Karpas-422 (cell line): Measurements from ENCODE around the gene FAM120AOS. TPM values are rescaled to one million over a fixed set of nuclear protein-coding genes. Genes with fewer than 3 reads are reported as not detected.
A peak's percentile ranks its signal among the peaks of the same experiment; 100 is the strongest.

Experiments used
- DNase-seq: peaks from one replicate; pipeline ENCODE4 v3.0.0-alpha.2; 2015
- H2AFZ ChIP-seq: fragments of 200-600 bp; sonication (generic); 2 replicates; pipeline ENCODE4 v1.6.1; 2014; ENCODE audit warnings: antibody characterized with exemption, low read length, mixed read lengths
- H3K27ac ChIP-seq: fragments of 200-600 bp; sonication (generic); 2 replicates; pipeline ENCODE4 v1.5.1; 2014; ENCODE audit warnings: mild to moderate bottlenecking, low read length, moderate library complexity
- H3K27me3 ChIP-seq: fragments of 200-600 bp; sonication (generic); 2 replicates; pipeline ENCODE4 v1.6.1; 2014; ENCODE audit warnings: low read length, mixed read lengths
- H3K36me3 ChIP-seq: fragments of 200-600 bp; sonication (generic); 2 replicates; pipeline ENCODE4 v1.6.1; 2014; ENCODE audit warnings: low read length, mixed read lengths; ENCODE audit not compliant: insufficient read depth
- H3K4me1 ChIP-seq: fragments of 200-600 bp; sonication (generic); 2 replicates; pipeline ENCODE4 v1.6.1; 2014; ENCODE audit warnings: mild to moderate bottlenecking, low read length, mixed read lengths
- H3K4me2 ChIP-seq: fragments of 200-600 bp; sonication (generic); 2 replicates; pipeline ENCODE4 v1.6.1; 2014; ENCODE audit warnings: low read length, low read depth, mild to moderate bottlenecking; ENCODE audit not compliant: poor library complexity, severe bottlenecking
- H3K4me3 ChIP-seq: fragments of 200-600 bp; sonication (generic); 2 replicates; pipeline ENCODE4 v1.5.1; 2014; ENCODE audit warnings: mild to moderate bottlenecking, antibody characterized with exemption, low read length, mixed read lengths
- H3K79me2 ChIP-seq: fragments of 200-600 bp; sonication (generic); 2 replicates; pipeline ENCODE4 v1.6.1; 2014; ENCODE audit warnings: mild to moderate bottlenecking, low read length, mixed read lengths
- H3K9ac ChIP-seq: fragments of 200-600 bp; sonication (generic); 2 replicates; pipeline ENCODE4 v1.6.0; 2014; ENCODE audit warnings: low read length
- H3K9me2 ChIP-seq: fragments of 200-600 bp; sonication (generic), shearing (Covaris generic); replicated peaks from 2 replicates; pipeline ENCODE4 v1.6.0; 2014; ENCODE audit warnings: mild to moderate bottlenecking, low read length, moderate library complexity; ENCODE audit not compliant: insufficient read depth
- H3K9me3 ChIP-seq: fragments of 300-700, 200-600 bp; sonication (generic); 2 replicates; pipeline ENCODE4 v1.6.1; 2014; ENCODE audit warnings: low read length, mixed read lengths
- H4K20me1 ChIP-seq: fragments of 200-600 bp; sonication (generic); 2 replicates; pipeline ENCODE4 v1.6.1; 2014; ENCODE audit warnings: mild to moderate bottlenecking, antibody characterized with exemption, low read length, low read depth; ENCODE audit not compliant: insufficient read depth
- total RNA-seq: library from RNA; depleted of rRNA; stranded (reverse); fragments of >200 nt; shearing (Covaris generic); gene quantifications from 2 replicates; pipeline ENCODE4 v1.2.3, GENCODE V29; 2014; ENCODE audit warnings: low replicate concordance

The FAM120AOS gene
- total RNA-seq, 1 experiment from 2014 or later, result 47.1 TPM

GRCh38 chr9:93488244-93488643 lies 34.9 kb upstream of the FAM120AOS start:
- no peaks in the 10 kb centered on the region for H3K9me2 ChIP-seq
- DNase-seq, result no peak
- peaks cover 22% of the 10 kb centered on the region for H3K36me3 ChIP-seq
- H3K27ac ChIP-seq, result no peak overlapping the region
- no peaks in the 10 kb centered on the region for H3K27me3 ChIP-seq
- no peak overlapping the region for H2AFZ ChIP-seq
- H3K9me3 ChIP-seq, result no peaks in the 10 kb centered on the region
- no peak overlapping the region for H3K4me3 ChIP-seq
- H3K4me1 ChIP-seq, result peaks cover 32% of the 10 kb centered on the region
- peaks cover 98% of the 10 kb centered on the region for H3K79me2 ChIP-seq
- peaks cover 8% of the 10 kb centered on the region; the same call in 1 of the 2 replicates for H4K20me1 ChIP-seq
- no peak overlapping the region for H3K9ac ChIP-seq
- H3K4me2 ChIP-seq, result no peak overlapping the region

- peaks cover 18% of the 10 kb centered on the region for H3K36me3 ChIP-seq
- no peak overlapping the region for H3K4me3 ChIP-seq
- H3K27me3 ChIP-seq, result no peaks in the 10 kb centered on the region
- peaks cover 32% of the 10 kb centered on the region for H3K4me1 ChIP-seq
- no peak overlapping the region for H3K4me2 ChIP-seq
- H4K20me1 ChIP-seq, result peaks cover 8% of the 10 kb centered on the region; the same call in 1 of the 2 replicates
- H3K9ac ChIP-seq, result no peak overlapping the region
- no peak for DNase-seq
- H3K9me3 ChIP-seq, result no peaks in the 10 kb centered on the region
- H3K27ac ChIP-seq, result peak overlapping the region; percentile 36; the same call in 1 of the 2 replicates
- H2AFZ ChIP-seq, result no peak overlapping the region
- peaks cover 99% of the 10 kb centered on the region for H3K79me2 ChIP-seq
- no peaks in the 10 kb centered on the region for H3K9me2 ChIP-seq
These were observed 32.9 kb upstream of the FAM120AOS start for GRCh38 chr9:93486268-93486667.

- Histone ChIP-seq H3K9me3 (no peaks in the 10 kb centered on the region), H3K79me2 (peaks cover 99% of the 10 kb centered on the region), H3K9me2 (no peaks in the 10 kb centered on the region), H3K4me3 (no peak overlapping the region), H4K20me1 (peaks cover 6% of the 10 kb centered on the region; the same call in 1 of the 2 replicates), H3K9ac (no peak overlapping the region), H2AFZ (no peak overlapping the region), H3K27me3 (no peaks in the 10 kb centered on the region), H3K4me1 (peaks cover 13% of the 10 kb centered on the region), H3K27ac (no peak overlapping the region), H3K4me2 (no peak overlapping the region), H3K36me3 (peaks cover 25% of the 10 kb centered on the region)
- no peak for DNase-seq
These were observed 30.1 kb upstream of the FAM120AOS start for GRCh38 chr9:93483497-93483896.

GRCh38 chr9:93480728-93481324 lies 27.4 kb upstream of the FAM120AOS start:
- Histone ChIP-seq H3K36me3 (peaks cover 36% of the 10 kb centered on the region), H3K79me2 (peaks cover 98% of the 10 kb centered on the region), H3K4me2 (no peak overlapping the region)

GRCh38 chr9:93480262-93480661 lies 26.9 kb upstream of the FAM120AOS start:
- H4K20me1 ChIP-seq, result peaks cover 6% of the 10 kb centered on the region; the same call in 1 of the 2 replicates

More at GRCh38 chr9:93480728-93481324, 27.4 kb upstream of the FAM120AOS start:
- Histone ChIP-seq H4K20me1 (peaks cover 6% of the 10 kb centered on the region; the same call in 1 of the 2 replicates), H3K27ac (no peak overlapping the region), H3K4me3 (no peak overlapping the region), H3K9me3 (no peaks in the 10 kb centered on the region), H2AFZ (no peak overlapping the region), H3K9me2 (no peaks in the 10 kb centered on the region), H3K27me3 (no peaks in the 10 kb centered on the region), H3K4me1 (0 out of 2 replicates have a peak, but pooled peaks cover 3% of the 10 kb centered on the region), H3K9ac (no peak overlapping the region)
- no peak for DNase-seq

GRCh38 chr9:93479726-93480125 lies 26.3 kb upstream of the FAM120AOS start:
- no peaks in the 10 kb centered on the region for H3K9me3 ChIP-seq
- H3K9me2 ChIP-seq, result no peaks in the 10 kb centered on the region
- H3K4me1 ChIP-seq, result no peaks in the 10 kb centered on the region
- H3K79me2 ChIP-seq, result peaks cover 98% of the 10 kb centered on the region
- H4K20me1 ChIP-seq, result peaks cover 6% of the 10 kb centered on the region; the same call in 1 of the 2 replicates
- DNase-seq, result no peak
- H3K4me2 ChIP-seq, result no peak overlapping the region
- H3K9ac ChIP-seq, result no peak overlapping the region
- H3K36me3 ChIP-seq, result peaks cover 33% of the 10 kb centered on the region
- H3K4me3 ChIP-seq, result no peak overlapping the region
- H3K27me3 ChIP-seq, result no peaks in the 10 kb centered on the region
- no peak overlapping the region for H3K27ac ChIP-seq
- no peak overlapping the region for H2AFZ ChIP-seq

More at GRCh38 chr9:93480262-93480661, 26.9 kb upstream of the FAM120AOS start:
- Histone ChIP-seq H3K9ac (no peak overlapping the region), H3K4me2 (no peak overlapping the region), H3K9me3 (no peaks in the 10 kb centered on the region), H3K27me3 (no peaks in the 10 kb centered on the region), H3K36me3 (peaks cover 38% of the 10 kb centered on the region), H2AFZ (no peak overlapping the region), H3K79me2 (peaks cover 98% of the 10 kb centered on the region), H3K27ac (no peak overlapping the region), H3K4me3 (no peak overlapping the region), H3K4me1 (no peaks in the 10 kb centered on the region), H3K9me2 (no peaks in the 10 kb centered on the region)
- DNase-seq, result no peak

- Histone ChIP-seq H3K4me1 (no peaks in the 10 kb centered on the region), H4K20me1 (peaks cover 6% of the 10 kb centered on the region; the same call in 1 of the 2 replicates), H3K27me3 (no peaks in the 10 kb centered on the region), H3K79me2 (peaks cover 97% of the 10 kb centered on the region), H3K4me3 (no peak overlapping the region), H3K9me3 (no peaks in the 10 kb centered on the region), H3K9ac (no peak overlapping the region), H3K4me2 (no peak overlapping the region), H2AFZ (no peak overlapping the region), H3K9me2 (no peaks in the 10 kb centered on the region), H3K27ac (no peak overlapping the region), H3K36me3 (peaks cover 25% of the 10 kb centered on the region; the same call in 1 of the 2 replicates)
- DNase-seq, result no peak
These were observed 24.0 kb upstream of the FAM120AOS start for GRCh38 chr9:93477397-93477796.

- Histone ChIP-seq H3K27me3 (no peaks in the 10 kb centered on the region), H4K20me1 (peaks cover 6% of the 10 kb centered on the region; the same call in 1 of the 2 replicates), H3K9me3 (no peaks in the 10 kb centered on the region), H3K79me2 (peaks cover 97% of the 10 kb centered on the region), H3K9me2 (no peaks in the 10 kb centered on the region), H3K9ac (no peak overlapping the region), H3K27ac (no peak overlapping the region), H3K36me3 (peaks cover 25% of the 10 kb centered on the region; the same call in 1 of the 2 replicates), H3K4me1 (no peaks in the 10 kb centered on the region), H2AFZ (no peak overlapping the region), H3K4me2 (no peak overlapping the region), H3K4me3 (no peak overlapping the region)
- no peak for DNase-seq
These were observed 23.5 kb upstream of the FAM120AOS start for GRCh38 chr9:93476924-93477323.
